K562 (cell line): ENCODE results near the gene AGFG2. TPM values are rescaled to one million over a fixed set of nuclear protein-coding genes. Genes with fewer than 3 reads are reported as not detected.

ENCODE experiments used
- DLX4 ChIP-seq: fragments of 250-450 bp; sonication (Bioruptor Pico); IDR thresholded peaks from 2 replicates; pipeline ENCODE4 v1.6.1; 2021; ENCODE audit warnings: mild to moderate bottlenecking
- HDAC6 ChIP-seq: IDR thresholded peaks from 2 replicates; pipeline ENCODE4 v1.6.1; 2012; ENCODE audit warnings: low read depth, mild to moderate bottlenecking, control low read depth, inconsistent platforms, low read length, moderate library complexity
- ZBTB40 ChIP-seq, 2 experiments: fragments of 450-650 bp in 1 of 2; sonication (generic) in 1 of 2; formaldehyde crosslinking in 1 of 2; IDR thresholded peaks; 2 replicates each; pipeline versions ENCODE4 v1.7.1 to v1.9.0; 2016 to 2022; ENCODE audit warnings: inconsistent platforms in 1 of 2, mild to moderate bottlenecking in 1 of 2, missing genetic modification reagents in 1 of 2
- polyA plus RNA-seq, 8 experiments: library from polyadenylated mRNA; depleted of rRNA in 4 of 8; stranded (reverse) in 5 of 8; unstranded in 3 of 8; fragments of >200 nt; fragmentation: Nextera tagmentation in 2 of 8; fragmentation: Illumina TruSeq in 1 of 8; extraction: Ambion mirVana in 2 of 8; extraction: Trizol in 1 of 8; gene quantifications; 2 replicates each; pipeline versions ENCODE4 v1.2.1 to v1.2.3, GENCODE V29; 2011 to 2014; ENCODE audit warnings: inconsistent platforms in 1 of 8, missing spikeins in 1 of 8
- total RNA-seq, 7 experiments: library from RNA; depleted of rRNA in 6 of 7; stranded (reverse); fragments of >200 nt in 6 of 7; fragmentation: Illumina TruSeq in 2 of 7; extraction: Trizol in 2 of 7; gene quantifications; 2 replicates each; pipeline versions ENCODE4 v1.2.1 to v1.2.3, GENCODE V29; 2011 to 2021; ENCODE audit warnings: low replicate concordance in 1 of 7

Gene AGFG2
- total and polyA plus RNA-seq, 9 of the 15 experiments (the other 6 are each of a cell fraction or from before 2014, with no cell fraction given), result 0.31 to 23.1 (median 6.5) TPM

- TF ChIP-seq HDAC6, result no peak
- no peak for TF ChIP-seq DLX4 (CRISPR knock-in tag)
- TF ChIP-seq ZBTB40 (IDR thresholded peaks at IDR 0.05), result no peak
- no peak for TF ChIP-seq ZBTB40 (CRISPR knock-in tag; IDR thresholded peaks at IDR 0.05)
- TF ChIP-seq, all 486 proteins: peak for 40
Observed at GRCh38 chr7:100604976-100605911, 66.2 kb downstream of the AGFG2 start (continued).
